RWPE1 (cell line): ENCODE results near the gene ITGB2.

ENCODE experiments used
- CTCF ChIA-PET: fragments of 350-600 bp; sonication (Branson Sonifier 250); formaldehyde crosslinking; extraction: SDS; loops from one replicate; lab custom pipeline; 2021; lab: Yijun Ruan, JAX
- POLR2A ChIA-PET: fragments of 400-600 bp; formaldehyde crosslinking; extraction: SDS; loops from one replicate; lab custom pipeline; 2020; ENCODE audit warnings: antibody characterized with exemption; ENCODE audit not compliant: low non-redundant PET; lab: Yijun Ruan, JAX
- DNase-seq: peaks from one replicate; pipeline ENCODE4 v3.0.0; 2012; ENCODE audit warnings: low spot score
- H3K27ac ChIP-seq: fragments of 450-650 bp; 2 replicates; pipeline ENCODE4 v1.5.1; 2017
- CTCF ChIP-seq: fragments of 450-650 bp; conservative IDR thresholded peaks from 2 replicates; pipeline ENCODE4 v1.5.1; 2017; ENCODE audit warnings: low read depth, mild to moderate bottlenecking

Gene ITGB2

GRCh38 chr21:44912158-44912473 is 8.6 kb downstream of the ITGB2 start:
- POLR2A ChIA-PET: interaction anchor here (0.9 kb wide), 1 partner anchor 22 kb away, joined by 4 read pairs; no protein-coding TSS in a partner anchor
- CTCF ChIA-PET: interaction anchor here (1.5 to 2.0 kb wide), 2 partner anchors 16 to 20 kb away, joined by 4 to 10 read pairs; no protein-coding TSS in a partner anchor
- no peak for TF ChIP-seq CTCF
- DNase-seq: no peak
- H3K27ac ChIP-seq: peak overlapping the region; percentile 77

- H3K27ac ChIP-seq: peak overlapping the region; percentile 77
- peak; percentile 53 for TF ChIP-seq CTCF
- DNase-seq: no peak
- CTCF ChIA-PET: interaction anchor here (0.5 to 2.0 kb wide), 8 partner anchors 11 to 217 kb away, joined by 3 to 10 read pairs (median 4); no protein-coding TSS in a partner anchor
- POLR2A ChIA-PET: interaction anchor here (0.9 to 1.4 kb wide), 2 partner anchors 23 to 38 kb away, joined by 4 read pairs; partner anchors contain the start of gene PTTG1IP
Observed at GRCh38 chr21:44911384-44912157, 9.1 kb downstream of the ITGB2 start.

GRCh38 chr21:44911068-44911383 is 9.7 kb downstream of the ITGB2 start:
- DNase-seq: no peak
- POLR2A ChIA-PET: interaction anchor here (1.4 kb wide), 1 partner anchor 37 kb away, joined by 4 read pairs; the partner anchor contains the start of gene PTTG1IP
- CTCF ChIA-PET: interaction anchor here (0.5 to 2.0 kb wide), 8 partner anchors 10 to 217 kb away, joined by 3 to 10 read pairs (median 4); no protein-coding TSS in a partner anchor
- H3K27ac ChIP-seq: peak overlapping the region; percentile 77
- TF ChIP-seq CTCF: no peak

GRCh38 chr21:44910229-44911067 is 10.3 kb downstream of the ITGB2 start:
- TF ChIP-seq CTCF: no peak
- POLR2A ChIA-PET: interaction anchor here (1.4 kb wide), 1 partner anchor 37 kb away, joined by 4 read pairs; the partner anchor contains the start of gene PTTG1IP
- CTCF ChIA-PET: interaction anchor here (0.7 to 2.0 kb wide), 3 partner anchors 16 to 22 kb away, joined by 4 to 5 read pairs (median 4); no protein-coding TSS in a partner anchor
- no peak for DNase-seq
- H3K27ac ChIP-seq: peak overlapping the region; percentile 77

- no peak for DNase-seq
- no peak overlapping the region for H3K27ac ChIP-seq
- ChIA-PET POLR2A (no interaction called here), CTCF (interaction anchor here (0.7 kb wide), 1 partner anchor 15 kb away, joined by 5 read pairs; no protein-coding TSS in a partner anchor)
- no peak for TF ChIP-seq CTCF
Observed at GRCh38 chr21:44909719-44910118, 11.0 kb downstream of the ITGB2 start.

- CTCF ChIA-PET: no interaction called here
Observed at GRCh38 chr21:44908908-44909307, 11.8 kb downstream of the ITGB2 start.

More at GRCh38 chr21:44908908-44909307, 11.8 kb downstream of the ITGB2 start:
- DNase-seq: no peak
- no peak for TF ChIP-seq CTCF
- H3K27ac ChIP-seq: no peak overlapping the region
- POLR2A ChIA-PET: no interaction called here
